HG02981 (cell line): ENCODE measurements around the gene KIAA1755.

Experiments used
- ATAC-seq: cut with Tn5 transposase; IDR thresholded peaks from one replicate; pipeline ENCODE4 v1.9.1; 2021; ENCODE audit warnings: mild to moderate bottlenecking, moderate library complexity; ENCODE audit not compliant: unreplicated experiment

Gene KIAA1755

GRCh38 chr20:38260378-38261053, at the start of gene KIAA1755:
TSS of gene KIAA1755 (minus strand) at chr20:38260735. CDS start at chr20:38260500, 235 bp downstream.
- no peak for ATAC-seq

GRCh38 chr20:38308447-38308846, 47.9 kb upstream of the KIAA1755 start:
- ATAC-seq: no peak

- no peak for ATAC-seq
These were observed 47.5 kb upstream of the KIAA1755 start for GRCh38 chr20:38308047-38308438.

GRCh38 chr20:38307371-38308046, 47.0 kb upstream of the KIAA1755 start:
- no peak for ATAC-seq

GRCh38 chr20:38306379-38306778, 45.8 kb upstream of the KIAA1755 start:
- no peak for ATAC-seq

GRCh38 chr20:38305541-38305940, 45.0 kb upstream of the KIAA1755 start:
- ATAC-seq: no peak

GRCh38 chr20:38304845-38305447, 44.4 kb upstream of the KIAA1755 start:
- ATAC-seq: no peak

- no peak for ATAC-seq
These were observed 43.4 kb upstream of the KIAA1755 start, which contains the start of gene BPI for GRCh38 chr20:38303908-38304379. TSS of gene BPI (plus strand) at chr20:38304156. CDS start at chr20:38304224, 68 bp downstream.

- no peak for ATAC-seq
These were observed 42.3 kb upstream of the KIAA1755 start for GRCh38 chr20:38302786-38303185.

GRCh38 chr20:38301309-38301708, 40.8 kb upstream of the KIAA1755 start:
- ATAC-seq: no peak

GRCh38 chr20:38300438-38300837, 39.9 kb upstream of the KIAA1755 start:
- ATAC-seq: no peak

- ATAC-seq: no peak
These were observed 39.4 kb upstream of the KIAA1755 start for GRCh38 chr20:38299963-38300362.

- ATAC-seq: no peak
These were observed 38.3 kb upstream of the KIAA1755 start for GRCh38 chr20:38298768-38299288.

- no peak for ATAC-seq
These were observed 37.6 kb upstream of the KIAA1755 start for GRCh38 chr20:38297916-38298674.

GRCh38 chr20:38296433-38296832, 35.9 kb upstream of the KIAA1755 start:
- no peak for ATAC-seq

- ATAC-seq: no peak
These were observed 35.3 kb upstream of the KIAA1755 start for GRCh38 chr20:38295811-38296210.

- ATAC-seq: no peak
These were observed 33.6 kb upstream of the KIAA1755 start for GRCh38 chr20:38294076-38294591.

GRCh38 chr20:38293491-38294065, 33.0 kb upstream of the KIAA1755 start:
- no peak for ATAC-seq

- ATAC-seq: no peak
These were observed 31.4 kb upstream of the KIAA1755 start for GRCh38 chr20:38291966-38292365.
